Endodermal cell (in vitro differentiated cells): ENCODE results near the gene EYS. TPM values are rescaled to one million over a fixed set of nuclear protein-coding genes. Genes with fewer than 3 reads are reported as not detected.

Experiments used
- DNase-seq: peaks from one replicate; pipeline ENCODE4 v3.0.0-alpha.2; 2017
- H3K27ac ChIP-seq: 2 replicates; pipeline ENCODE4 v1.5.1; 2013; ENCODE audit warnings: mild to moderate bottlenecking, low read depth, low read length, moderate library complexity
- H3K27me3 ChIP-seq: 2 replicates; pipeline ENCODE4 v1.6.1; 2013; ENCODE audit warnings: mild to moderate bottlenecking, low read length, moderate library complexity; ENCODE audit not compliant: insufficient read depth, control insufficient read depth, poor library complexity, severe bottlenecking
- H3K36me3 ChIP-seq: 2 replicates; pipeline ENCODE4 v1.7.0; 2013; ENCODE audit warnings: mild to moderate bottlenecking, low read length, moderate library complexity; ENCODE audit not compliant: control insufficient read depth, insufficient read depth
- H3K4me1 ChIP-seq: one replicate; pipeline ENCODE4 v1.7.0; 2013; ENCODE audit warnings: low read length; ENCODE audit not compliant: control insufficient read depth, insufficient read depth
- H3K4me3 ChIP-seq: 2 replicates; pipeline ENCODE4 v1.5.1; 2013; ENCODE audit warnings: mild to moderate bottlenecking, low read length, moderate library complexity
- H3K9ac ChIP-seq: 2 replicates; pipeline ENCODE4 v1.6.1; 2013; ENCODE audit warnings: mild to moderate bottlenecking, low read length, moderate library complexity; ENCODE audit not compliant: poor library complexity, severe bottlenecking; ENCODE audit errors: extremely low read depth
- H3K9me3 ChIP-seq: 2 replicates; pipeline ENCODE4 v1.6.1; 2013; ENCODE audit warnings: mild to moderate bottlenecking, low read length, moderate library complexity; ENCODE audit not compliant: control insufficient read depth
- H3K27ac Mint-ChIP-seq: 2 replicates; pipeline ENCODE4 v1.8.0; 2020; ENCODE audit warnings: mixed read lengths
- H3K27me3 Mint-ChIP-seq: 2 replicates; pipeline ENCODE4 v1.8.0; 2021; ENCODE audit warnings: mild to moderate bottlenecking, mixed read lengths; ENCODE audit not compliant: insufficient read depth
- H3K36me3 Mint-ChIP-seq: 2 replicates; pipeline ENCODE4 v1.8.0; 2020; ENCODE audit warnings: low read depth, mixed read lengths
- H3K4me1 Mint-ChIP-seq: 2 replicates; pipeline ENCODE4 v1.8.0; 2020; ENCODE audit warnings: mixed read lengths
- H3K4me3 Mint-ChIP-seq: 2 replicates; pipeline ENCODE4 v1.8.0; 2020; ENCODE audit warnings: mild to moderate bottlenecking, moderate library complexity, mixed read lengths
- H3K9me3 Mint-ChIP-seq: 2 replicates; pipeline ENCODE4 v1.8.0; 2020; ENCODE audit warnings: mild to moderate bottlenecking, mixed read lengths
- CTCF ChIP-seq: fragments of 200-600 bp; sonication (generic); conservative IDR thresholded peaks from 2 replicates; pipeline ENCODE4 v1.5.0; 2021; ENCODE audit warnings: antibody characterized with exemption, mild to moderate bottlenecking
- WGBS, 2 experiments: methylation state at CpG; one replicate each; pipeline versions ENCODE4 v1.1.5 to v1.1.7; 2013; ENCODE audit warnings: missing lambda C conversion rate in 2 of 2, mixed read lengths in 1 of 2; ENCODE audit not compliant: insufficient coverage in 1 of 2, insufficient read length in 1 of 2; 5-methylcytosine and 5-hydroxymethylcytosine counted together
- total RNA-seq, 2 donors: library from RNA; stranded (reverse); fragmentation: NEBNext Ultra II Directional in 1 of 2; extraction: Animal tissue kit (Norgen Biotek cat#: 25700) in 1 of 2; gene quantifications; 2 replicates in 1 of 2; 3 replicates in 1 of 2; pipeline ENCODE4 v1.2.1, GENCODE V29; 2021

Gene EYS
- total RNA-seq, 2 donors from 2014 or later: 0.31 to 0.70 TPM

DNA sequence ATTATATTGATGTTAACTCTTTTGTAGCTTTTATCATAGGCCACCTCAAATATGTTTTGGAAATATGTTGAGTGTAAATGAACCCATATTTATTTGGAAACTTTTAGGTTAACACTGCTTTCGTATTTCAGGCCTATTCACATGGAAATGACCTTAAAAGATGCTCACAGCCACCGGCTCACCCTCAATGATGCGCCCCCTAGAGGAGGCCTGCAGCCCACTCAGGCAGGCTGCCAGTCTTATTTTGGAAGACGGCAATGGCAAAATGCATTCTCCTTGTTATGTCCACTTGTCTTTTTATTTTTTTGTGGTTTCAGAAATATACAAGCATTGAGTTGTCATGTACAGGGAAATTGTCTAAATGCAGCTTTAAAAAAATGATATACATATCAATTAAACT, 1201.7 kb downstream of the EYS start:
- no peaks in the 10 kb centered on the region for H3K9me3 Mint-ChIP-seq
- no peaks in the 10 kb centered on the region for H3K27me3 Mint-ChIP-seq
- Histone ChIP-seq H3K9me3 (no peaks in the 10 kb centered on the region), H3K27me3 (no peaks in the 10 kb centered on the region), H3K9ac (no peak overlapping the region), H3K4me3 (no peak overlapping the region), H3K4me1 (peaks cover 4% of the 10 kb centered on the region), H3K27ac (no peak overlapping the region), H3K36me3 (no peaks in the 10 kb centered on the region)
- WGBS, 2 experiments: 33 to 40% methylated on average over 3 to 4 of the region's 4 CpGs
- peak; percentile 98 for TF ChIP-seq CTCF
- H3K36me3 Mint-ChIP-seq: no peaks in the 10 kb centered on the region
- no peak overlapping the region for H3K27ac Mint-ChIP-seq
- peaks cover 5% of the 10 kb centered on the region for H3K4me1 Mint-ChIP-seq
- DNase-seq: peak; percentile 88
- no peak overlapping the region for H3K4me3 Mint-ChIP-seq

GRCh38 chr6:64504503-64504902, 1202.5 kb downstream of the EYS start:
- Histone ChIP-seq H3K9ac (no peak overlapping the region), H3K27ac (no peak overlapping the region), H3K36me3 (no peaks in the 10 kb centered on the region), H3K4me3 (no peak overlapping the region), H3K27me3 (no peaks in the 10 kb centered on the region), H3K4me1 (peaks cover 4% of the 10 kb centered on the region), H3K9me3 (no peaks in the 10 kb centered on the region)
- peaks cover 5% of the 10 kb centered on the region for H3K4me1 Mint-ChIP-seq
- DNase-seq: no peak
- H3K27me3 Mint-ChIP-seq: no peaks in the 10 kb centered on the region
- H3K9me3 Mint-ChIP-seq: no peaks in the 10 kb centered on the region
- no peaks in the 10 kb centered on the region for H3K36me3 Mint-ChIP-seq
- TF ChIP-seq CTCF: no peak
- no peak overlapping the region for H3K4me3 Mint-ChIP-seq
- WGBS, 2 experiments: 88 to 100% methylated on average over 2 of the region's 2 CpGs
- H3K27ac Mint-ChIP-seq: no peak overlapping the region

DNA sequence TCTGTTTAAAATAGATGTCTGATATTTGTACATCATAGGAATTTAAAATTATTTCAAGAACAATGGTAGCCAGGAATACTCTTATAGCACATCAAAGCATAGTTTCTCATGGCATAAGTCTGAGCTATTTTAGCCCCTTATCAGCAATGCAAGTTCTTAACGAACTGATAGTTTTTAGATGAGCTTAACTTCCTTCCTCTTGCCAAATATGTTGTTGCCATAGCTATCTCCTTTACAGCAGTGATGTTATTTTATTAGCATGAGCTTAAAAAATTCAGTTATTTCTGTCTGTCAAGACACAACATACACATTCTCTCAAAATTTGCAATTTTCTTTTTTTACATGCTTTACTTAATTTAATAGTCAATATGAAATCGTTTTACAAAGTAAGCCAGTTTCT, 1204.2 kb downstream of the EYS start:
- H3K9ac ChIP-seq: no peak overlapping the region
- no peak for DNase-seq
- H3K4me1 ChIP-seq: peaks cover 1% of the 10 kb centered on the region
- no peak overlapping the region for H3K27ac Mint-ChIP-seq
- no peak overlapping the region for H3K27ac ChIP-seq
- H3K9me3 Mint-ChIP-seq: no peaks in the 10 kb centered on the region
- H3K27me3 ChIP-seq: no peaks in the 10 kb centered on the region
- H3K36me3 Mint-ChIP-seq: no peaks in the 10 kb centered on the region
- H3K4me3 ChIP-seq: no peak overlapping the region
- no peaks in the 10 kb centered on the region for H3K27me3 Mint-ChIP-seq
- 77 to 86% methylated on average over 1 to 2 of the region's 2 CpGs for WGBS, 2 experiments
- peaks cover 4% of the 10 kb centered on the region for H3K4me1 Mint-ChIP-seq
- no peaks in the 10 kb centered on the region for H3K36me3 ChIP-seq
- H3K9me3 ChIP-seq: no peaks in the 10 kb centered on the region
- no peak for TF ChIP-seq CTCF
- no peak overlapping the region for H3K4me3 Mint-ChIP-seq
